Fibroblast of mammary gland (primary cell): ENCODE results near the gene SWSAP1.
"Not testable (repeated sequence)": the region's sequence is repeated elsewhere in the genome, so short reads cannot be mapped to it uniquely, and the experiment has no call there.

Experiments
- DNase-seq: peaks from one replicate; pipeline ENCODE4 v3.0.0-alpha.2; 2010; ENCODE audit warnings: low read depth
- H3K4me3 ChIP-seq: 2 replicates; pipeline ENCODE4 v1.5.1; 2011; ENCODE audit warnings: low read depth, mild to moderate bottlenecking, low read length, moderate library complexity; ENCODE audit not compliant: control insufficient read depth
- TF ChIP-seq, protein P1 (sequence below): conservative IDR thresholded peaks from 2 replicates; pipeline ENCODE4 v1.5.1; 2011; ENCODE audit warnings: low read depth, low read length, inconsistent platforms; ENCODE audit not compliant: control insufficient read depth, insufficient read depth

Gene SWSAP1

DNA sequence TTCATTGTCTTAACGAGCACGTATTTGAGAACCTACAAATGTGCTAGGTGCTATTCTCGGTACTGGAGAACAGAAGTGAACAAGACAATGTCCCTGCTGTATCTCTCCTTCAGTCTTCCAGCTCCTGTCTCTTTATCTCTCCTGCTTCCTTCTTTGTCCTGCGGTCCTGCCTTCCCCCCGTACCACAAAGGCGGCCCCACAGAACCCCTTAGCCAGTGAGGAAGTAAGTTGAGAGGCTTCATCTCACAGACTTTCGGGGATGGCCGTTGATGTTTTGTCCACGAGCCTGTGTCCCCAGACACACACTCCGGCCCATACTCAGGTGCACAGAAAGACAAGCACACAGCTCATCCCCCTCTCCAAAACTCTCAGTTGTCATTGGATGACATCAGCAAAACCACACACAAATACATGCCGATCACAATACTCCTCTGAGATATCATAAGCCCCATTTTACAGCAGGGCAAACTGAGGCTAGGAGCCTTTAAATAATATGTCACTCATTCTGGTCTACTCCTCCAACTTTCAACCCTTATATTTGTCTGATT lies 507 bp upstream of the SWSAP1 start:
- DNase-seq: no peak
- TF ChIP-seq, protein P1, sequence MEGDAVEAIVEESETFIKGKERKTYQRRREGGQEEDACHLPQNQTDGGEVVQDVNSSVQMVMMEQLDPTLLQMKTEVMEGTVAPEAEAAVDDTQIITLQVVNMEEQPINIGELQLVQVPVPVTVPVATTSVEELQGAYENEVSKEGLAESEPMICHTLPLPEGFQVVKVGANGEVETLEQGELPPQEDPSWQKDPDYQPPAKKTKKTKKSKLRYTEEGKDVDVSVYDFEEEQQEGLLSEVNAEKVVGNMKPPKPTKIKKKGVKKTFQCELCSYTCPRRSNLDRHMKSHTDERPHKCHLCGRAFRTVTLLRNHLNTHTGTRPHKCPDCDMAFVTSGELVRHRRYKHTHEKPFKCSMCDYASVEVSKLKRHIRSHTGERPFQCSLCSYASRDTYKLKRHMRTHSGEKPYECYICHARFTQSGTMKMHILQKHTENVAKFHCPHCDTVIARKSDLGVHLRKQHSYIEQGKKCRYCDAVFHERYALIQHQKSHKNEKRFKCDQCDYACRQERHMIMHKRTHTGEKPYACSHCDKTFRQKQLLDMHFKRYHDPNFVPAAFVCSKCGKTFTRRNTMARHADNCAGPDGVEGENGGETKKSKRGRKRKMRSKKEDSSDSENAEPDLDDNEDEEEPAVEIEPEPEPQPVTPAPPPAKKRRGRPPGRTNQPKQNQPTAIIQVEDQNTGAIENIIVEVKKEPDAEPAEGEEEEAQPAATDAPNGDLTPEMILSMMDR: no peak
- peak overlapping the region; percentile 79 for H3K4me3 ChIP-seq

DNA sequence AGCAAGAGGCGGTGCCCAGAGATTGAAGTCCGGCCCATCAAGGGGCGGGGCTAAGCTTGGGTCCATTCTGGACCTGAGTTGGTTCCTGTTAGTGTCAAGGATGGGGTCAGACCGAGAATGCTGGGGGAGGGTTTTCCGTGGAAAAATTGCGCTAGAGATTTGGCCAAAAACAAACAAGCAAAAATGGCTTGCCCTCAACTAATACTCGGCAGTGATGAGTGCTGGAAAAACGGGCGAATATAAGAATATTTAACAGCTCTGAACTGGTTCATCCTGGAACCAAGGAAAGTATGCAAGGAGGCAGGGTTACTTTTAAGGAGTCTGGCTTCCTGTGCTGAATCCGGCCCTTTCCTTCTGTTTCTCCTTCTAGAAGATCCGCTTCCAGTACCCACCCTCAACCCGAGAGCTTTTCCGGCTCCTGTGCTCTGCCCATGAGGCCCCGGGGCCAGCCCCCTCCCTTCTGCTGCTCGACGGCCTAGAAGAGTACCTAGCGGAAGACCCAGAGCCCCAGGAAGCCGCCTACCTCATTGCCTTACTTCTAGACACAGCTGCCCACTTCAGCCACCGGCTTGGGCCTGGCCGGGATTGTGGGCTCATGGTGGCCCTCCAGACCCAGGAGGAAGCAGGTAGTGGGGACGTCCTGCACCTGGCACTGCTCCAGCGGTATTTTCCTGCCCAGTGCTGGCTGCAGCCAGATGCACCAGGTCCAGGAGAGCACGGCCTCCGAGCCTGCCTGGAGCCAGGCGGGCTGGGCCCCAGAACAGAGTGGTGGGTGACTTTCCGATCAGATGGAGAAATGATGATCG lies 880 bp downstream of the SWSAP1 start:
- no peak for DNase-seq
- TF ChIP-seq, protein P1: no peak
- peak overlapping the region; percentile 79 for H3K4me3 ChIP-seq

DNA sequence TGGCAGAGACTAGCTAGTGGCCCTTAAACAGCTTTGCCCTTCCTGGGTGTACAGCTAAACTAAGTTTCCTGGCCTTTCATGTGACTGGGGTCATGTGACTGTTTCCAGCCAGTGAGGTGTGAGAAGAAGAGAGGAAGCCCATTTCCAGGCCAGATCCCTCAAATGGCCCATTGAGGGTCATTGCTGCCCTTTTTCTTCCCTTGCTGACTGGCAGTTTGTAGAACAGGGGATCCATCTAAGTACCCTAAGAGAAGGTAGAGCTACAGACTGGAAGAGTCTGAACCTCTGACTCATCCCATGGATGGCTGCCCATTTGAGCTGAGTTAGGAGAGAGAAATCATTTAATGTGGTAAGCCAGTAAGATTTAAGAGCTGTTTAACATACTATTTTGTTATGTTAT lies 2.8 kb downstream of the SWSAP1 start:
- no peak overlapping the region for H3K4me3 ChIP-seq
- TF ChIP-seq, protein P1: no peak
- peak; percentile 94 for DNase-seq

DNA sequence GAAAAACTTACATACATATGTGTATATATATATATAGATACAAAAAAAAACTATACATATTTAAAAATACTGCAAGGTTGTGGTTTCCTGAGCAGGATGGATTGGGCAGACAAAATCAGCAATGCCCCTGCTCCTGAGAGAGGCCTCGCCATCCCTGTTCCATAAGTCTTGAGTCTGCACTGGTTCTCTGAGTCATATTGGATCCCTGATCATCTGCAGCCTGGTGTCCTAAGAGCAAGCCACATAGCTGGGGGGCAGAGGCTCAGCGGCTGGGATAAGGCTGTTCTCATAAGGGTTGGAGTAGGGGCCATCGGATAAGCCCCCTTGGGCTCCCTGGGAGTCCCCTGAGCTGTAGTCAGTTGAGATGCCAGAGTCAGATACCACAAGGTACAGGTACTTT lies 3.3 kb downstream of the SWSAP1 start:
- no peak overlapping the region for H3K4me3 ChIP-seq
- DNase-seq: peak; percentile 65
- TF ChIP-seq, protein P1: no peak

DNA sequence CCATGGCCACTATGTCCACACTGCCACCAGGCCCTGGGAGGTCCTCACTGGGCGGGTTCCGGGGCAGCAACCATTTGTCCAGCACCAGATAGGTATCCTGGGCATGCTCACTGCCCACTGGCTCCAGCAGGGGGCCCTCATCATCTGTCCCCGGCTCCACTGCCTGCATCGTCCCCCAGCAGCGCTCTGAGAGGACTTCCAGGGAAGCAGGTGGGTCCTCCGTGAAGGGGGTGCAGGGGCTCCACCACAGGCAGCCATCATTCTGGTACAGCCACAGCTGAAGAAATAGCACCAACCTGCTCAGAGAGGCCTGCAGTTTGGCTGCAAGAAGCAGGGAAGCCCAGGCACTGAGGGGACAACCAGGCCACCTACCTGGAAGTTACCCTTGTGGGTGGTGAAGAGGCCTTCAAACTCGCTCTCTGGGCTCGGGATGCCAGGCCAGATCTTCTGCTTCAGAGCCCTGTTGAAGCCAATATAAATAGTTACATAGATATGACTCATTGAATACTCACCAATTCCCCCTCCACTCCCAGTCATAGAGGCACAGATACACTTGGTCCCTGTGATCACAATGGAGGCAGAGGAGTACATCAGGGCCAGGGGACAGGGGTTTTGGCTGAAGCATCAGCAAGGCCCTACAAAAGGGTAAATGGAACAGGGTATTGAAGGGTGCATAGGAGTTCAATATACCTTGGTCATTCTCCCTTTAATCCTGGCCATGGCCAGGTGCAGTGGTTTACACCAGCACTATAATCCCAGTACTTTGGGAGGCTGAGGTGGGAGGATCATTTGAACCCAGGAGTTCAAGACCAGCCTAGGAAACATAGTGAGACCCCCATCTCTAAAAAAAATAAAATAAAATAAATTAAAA lies 4.1 kb downstream of the SWSAP1 start:
- H3K4me3 ChIP-seq: no peak overlapping the region
- DNase-seq: peak; percentile 90
- TF ChIP-seq, protein P1: peak; percentile 9

DNA sequence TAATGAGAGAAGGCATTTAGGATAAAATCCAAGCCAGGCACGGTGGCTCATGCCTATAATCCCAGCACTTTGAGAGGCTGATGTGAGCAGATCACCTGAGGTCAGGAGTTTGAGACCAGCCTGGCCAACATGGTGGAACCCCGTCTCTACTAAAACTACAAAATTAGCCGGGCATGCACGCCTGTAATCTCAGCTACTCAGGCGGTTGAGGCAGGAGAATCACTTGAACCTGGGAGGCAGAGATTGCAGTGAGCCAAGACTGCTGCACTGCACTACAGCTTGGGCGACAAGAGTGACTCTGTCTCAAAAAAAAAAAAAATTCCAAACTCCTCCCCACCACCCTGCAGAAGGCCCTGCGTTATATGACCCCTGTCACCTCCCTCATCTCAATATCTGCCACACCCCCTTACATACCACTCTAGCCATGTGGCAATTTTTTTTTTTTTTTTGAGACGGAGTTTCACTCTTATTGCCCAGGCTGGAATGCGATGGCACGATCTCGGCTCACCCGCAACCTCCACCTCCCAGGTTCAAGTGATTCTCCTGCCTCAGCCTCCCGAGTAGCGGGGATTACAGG lies 4.9 kb downstream of the SWSAP1 start:
- H3K4me3 ChIP-seq, DNase-seq: not testable (repeated sequence)
